HepG2 (cell line): ENCODE measurements around the gene CRNKL1. TPM values are rescaled to one million over a fixed set of nuclear protein-coding genes. Genes with fewer than 3 reads are reported as not detected.

Experiments used
- ATAC-seq: fragments of 200-7000 bp; cut with Tn5 transposase; 3 replicates; pipeline ENCODE4 v1.9.1; 2020; ENCODE audit warnings: mild to moderate bottlenecking, moderate library complexity
- BruUV-seq: library from RNA; stranded (reverse); fragments of 400-500 nt; replicated peaks from 2 replicates; lab custom pipeline; 2021; lab: Mats Ljungman, UMichigan
- CTCF ChIA-PET: fragments of 300-600 bp; formaldehyde crosslinking; extraction: SDS; loops from one replicate; lab custom pipeline; 2021; ENCODE audit warnings: low total read pairs, inconsistent platforms, low intra/inter-chr PET ratio; lab: Yijun Ruan, JAX
- POLR2A ChIA-PET: fragments of 350-600 bp; sonication (Branson Sonifier 250); formaldehyde crosslinking; loops from one replicate; lab custom pipeline; 2020; ENCODE audit warnings: antibody characterized with exemption, inconsistent platforms; lab: Yijun Ruan, JAX
- DNase-seq: peaks from one replicate; pipeline ENCODE4 v3.0.0-alpha.2; 2015; ENCODE audit warnings: low spot score
- FAIRE-seq: peaks from 3 replicates; lab custom pipeline; 2011; peaks lifted over from hg19 to GRCh38; lab: Jason Lieb, UNC
- H2AFZ ChIP-seq: one replicate; pipeline ENCODE4 v1.6.1; 2011; ENCODE audit warnings: low read length, inconsistent platforms
- H3K27ac ChIP-seq: fragments of 300-600 bp; 3 replicates; pipeline ENCODE4 v1.8.0; 2011; ENCODE audit warnings: mixed run types, mild to moderate bottlenecking, mixed read lengths, low read length, inconsistent platforms; ENCODE audit not compliant: insufficient read depth; ENCODE audit errors: extremely low read length
- H3K27me3 ChIP-seq, 2 experiments: fragments of 200-600 bp in 1 of 2; 2 replicates in 1 of 2; 3 replicates in 1 of 2; pipeline versions ENCODE4 v1.6.0 to v1.8.0; 2011; ENCODE audit warnings: low read length in 2 of 2, mild to moderate bottlenecking in 2 of 2, moderate library complexity in 2 of 2, inconsistent platforms in 1 of 2; ENCODE audit not compliant: insufficient read depth in 2 of 2, control insufficient read depth in 1 of 2
- H3K36me3 ChIP-seq, 2 experiments: fragments of 200-600 bp in 1 of 2; replicated peaks in 1 of 2; 2 replicates in 1 of 2; 3 replicates in 1 of 2; pipeline versions ENCODE4 v1.5.1 to v1.8.0; 2011; ENCODE audit warnings: low read length in 2 of 2, inconsistent platforms in 1 of 2; ENCODE audit not compliant: insufficient read depth in 2 of 2, control insufficient read depth in 1 of 2
- H3K4me1 ChIP-seq: 2 replicates; pipeline ENCODE4 v1.5.1; 2012; ENCODE audit warnings: low read length, inconsistent platforms; ENCODE audit not compliant: insufficient read depth
- H3K4me2 ChIP-seq: 2 replicates; pipeline ENCODE4 v1.6.0; 2011; ENCODE audit warnings: low read depth, low read length, inconsistent platforms
- H3K4me3 ChIP-seq, 3 experiments: fragments of 200-600 bp in 1 of 3; sonication (generic), shearing (Covaris generic) in 1 of 3; replicated peaks in 1 of 3; 2 replicates each; pipeline ENCODE4 v1.5.1; 2011 to 2016; ENCODE audit warnings: low read length in 3 of 3, inconsistent platforms in 2 of 3, low read depth in 2 of 3, mild to moderate bottlenecking in 2 of 3, control low read depth in 1 of 3, mixed read lengths in 1 of 3; ENCODE audit not compliant: insufficient read depth in 1 of 3
- H3K79me2 ChIP-seq: one replicate; pipeline ENCODE4 v1.6.1; 2011; ENCODE audit warnings: low read length, inconsistent platforms; ENCODE audit not compliant: insufficient read depth
- H3K9ac ChIP-seq: 2 replicates; pipeline ENCODE4 v1.6.0; 2011; ENCODE audit warnings: mild to moderate bottlenecking, low read depth, low read length, inconsistent platforms; ENCODE audit not compliant: insufficient read depth
- H3K9me3 ChIP-seq: 2 replicates; pipeline ENCODE4 v1.5.1; 2012; ENCODE audit warnings: mild to moderate bottlenecking, low read length
- H4K20me1 ChIP-seq: 2 replicates; pipeline ENCODE4 v1.6.0; 2011; ENCODE audit warnings: inconsistent platforms, mild to moderate bottlenecking, low read length, moderate library complexity; ENCODE audit not compliant: insufficient read depth
- ARHGAP35 ChIP-seq: sonication (generic); formaldehyde crosslinking; IDR thresholded peaks from 2 replicates; pipeline ENCODE4 v1.9.0; 2022; ENCODE audit warnings: mild to moderate bottlenecking, inconsistent platforms, moderate library complexity, missing genetic modification reagents, borderline replicate concordance
- NFE2 ChIP-seq: sonication (generic); formaldehyde crosslinking; IDR thresholded peaks from 2 replicates; pipeline ENCODE4 v1.4.0; 2020; ENCODE audit warnings: missing genetic modification reagents
- NFE2L1 ChIP-seq: sonication (generic); formaldehyde crosslinking; IDR thresholded peaks from 2 replicates; pipeline ENCODE4 v1.4.0; 2020; ENCODE audit warnings: missing genetic modification reagents, mild to moderate bottlenecking, borderline replicate concordance
- RARA ChIP-seq: IDR thresholded peaks from 2 replicates; pipeline ENCODE4 v1.6.1; 2016; ENCODE audit warnings: missing genetic modification reagents, missing compliant biosample characterization
- RFX1 ChIP-seq: fragments of 450-650 bp; IDR thresholded peaks from 2 replicates; pipeline ENCODE4 v1.6.1; 2017
- SAP130 ChIP-seq: IDR thresholded peaks from 2 replicates; pipeline ENCODE4 v1.6.1; 2016; ENCODE audit warnings: low read depth
- TBX2 ChIP-seq: sonication (generic); formaldehyde crosslinking; IDR thresholded peaks from 2 replicates; pipeline ENCODE4 v1.5.0; 2020; ENCODE audit warnings: missing genetic modification reagents, mild to moderate bottlenecking, borderline replicate concordance
- ZNF331 ChIP-seq: sonication (generic); formaldehyde crosslinking; IDR thresholded peaks from 2 replicates; pipeline ENCODE4 v1.4.0; 2020; ENCODE audit warnings: missing genetic modification reagents
- ZSCAN21 ChIP-seq: sonication (generic); formaldehyde crosslinking; IDR thresholded peaks from 2 replicates; pipeline ENCODE4 v1.8.0; 2022; ENCODE audit warnings: mild to moderate bottlenecking, missing genetic modification reagents, moderate library complexity, borderline replicate concordance
- WGBS: methylation state at CpG from one replicate; pipeline ENCODE4 v1.1.6; 2017; ENCODE audit warnings: low lambda C conversion rate; 5-methylcytosine and 5-hydroxymethylcytosine counted together
- in situ Hi-C: cut with HindIII; loops from 2 replicates; pipeline ENCODE4 v1.10.0; 2017; ENCODE audit warnings: low pct_unique_long_range_greater_than_20kb; ENCODE audit not compliant: extremely low pct_ligation_motif_present
- intact Hi-C: fragments of 100-400 bp; cut with micrococcal nuclease; formaldehyde crosslinking; loops from one replicate; pipeline ENCODE4 v1.10.0; 2022; ENCODE audit not compliant: unreplicated experiment
- polyA plus RNA-seq, 8 experiments: library from polyadenylated mRNA; depleted of rRNA in 3 of 8; stranded (reverse) in 7 of 8; unstranded in 1 of 8; fragments of >200 nt; fragmentation: Illumina TruSeq in 4 of 8; extraction: Trizol in 4 of 8; gene quantifications; 2 replicates each; pipeline versions ENCODE4 v1.2.1 to v1.2.3, GENCODE V29; 2011 to 2016; ENCODE audit warnings: low read depth in 4 of 8, missing spikeins in 1 of 8, mixed read lengths in 1 of 8; ENCODE audit not compliant: insufficient read depth in 1 of 8
- total RNA-seq, 5 experiments: library from RNA; depleted of rRNA; stranded (reverse); fragments of >200 nt; fragmentation: Illumina TruSeq; extraction: Trizol; gene quantifications; 2 replicates each; pipeline ENCODE4 v1.2.3, GENCODE V29; 2016; ENCODE audit warnings: low read depth in 1 of 5
- TF ChIP-seq, protein P1 (sequence below), 2 experiments: sonication (generic) in 1 of 2; formaldehyde crosslinking in 1 of 2; IDR thresholded peaks; 2 replicates each; pipeline versions ENCODE4 v1.4.0 to v1.6.1; 2018 to 2020; ENCODE audit warnings: missing genetic modification reagents in 2 of 2, borderline replicate concordance in 1 of 2, low read depth in 1 of 2, mild to moderate bottlenecking in 1 of 2, missing biosample characterization in 1 of 2

CRNKL1 gene
- total and polyA plus RNA-seq, 2 of the 13 experiments (the other 11 are each of a cell fraction or from before 2014, with no cell fraction given), result 12.3 to 64.5 TPM

DNA sequence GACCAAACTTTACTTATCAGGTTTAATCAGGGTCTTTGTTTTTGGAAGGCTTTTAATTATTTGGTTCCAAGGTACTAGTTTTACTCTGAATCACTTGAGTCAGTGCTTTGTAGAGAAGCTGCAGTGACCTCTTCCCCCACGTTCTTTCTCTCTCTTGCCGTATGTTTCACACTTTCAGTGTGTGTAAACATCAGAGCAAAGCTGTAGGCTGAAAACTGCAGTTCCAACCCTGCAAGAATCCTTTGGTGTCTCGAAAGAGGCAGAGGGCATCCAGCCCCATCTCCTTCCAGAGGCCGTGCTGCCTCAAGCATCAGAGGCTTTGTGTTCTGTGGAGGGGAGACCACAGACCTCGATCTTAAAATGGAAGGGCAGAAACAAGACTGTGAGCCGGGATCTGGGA lies 42.1 kb upstream of the CRNKL1 start:
- no TSS peak for BruUV-seq
- Histone ChIP-seq H3K4me3 (no peak overlapping the region), H3K36me3 (no peaks in the 10 kb centered on the region), H3K27me3 (peaks cover 2 to 27% of the 10 kb centered on the region in 2 experiments; a peak in 4 of 5 replicates), H2AFZ (no peak overlapping the region), H4K20me1 (no peaks in the 10 kb centered on the region), H3K9me3 (no peaks in the 10 kb centered on the region), H3K4me2 (no peak overlapping the region), H3K79me2 (no peaks in the 10 kb centered on the region), H3K9ac (no peak overlapping the region), H3K27ac (no peak overlapping the region), H3K4me1 (no peaks in the 10 kb centered on the region)
- no peak for TF ChIP-seq SAP130
- TF ChIP-seq ZNF331 (CRISPR knock-in tag), result no peak
- no peak for TF ChIP-seq RARA (CRISPR knock-in tag)
- TF ChIP-seq, protein P1, sequence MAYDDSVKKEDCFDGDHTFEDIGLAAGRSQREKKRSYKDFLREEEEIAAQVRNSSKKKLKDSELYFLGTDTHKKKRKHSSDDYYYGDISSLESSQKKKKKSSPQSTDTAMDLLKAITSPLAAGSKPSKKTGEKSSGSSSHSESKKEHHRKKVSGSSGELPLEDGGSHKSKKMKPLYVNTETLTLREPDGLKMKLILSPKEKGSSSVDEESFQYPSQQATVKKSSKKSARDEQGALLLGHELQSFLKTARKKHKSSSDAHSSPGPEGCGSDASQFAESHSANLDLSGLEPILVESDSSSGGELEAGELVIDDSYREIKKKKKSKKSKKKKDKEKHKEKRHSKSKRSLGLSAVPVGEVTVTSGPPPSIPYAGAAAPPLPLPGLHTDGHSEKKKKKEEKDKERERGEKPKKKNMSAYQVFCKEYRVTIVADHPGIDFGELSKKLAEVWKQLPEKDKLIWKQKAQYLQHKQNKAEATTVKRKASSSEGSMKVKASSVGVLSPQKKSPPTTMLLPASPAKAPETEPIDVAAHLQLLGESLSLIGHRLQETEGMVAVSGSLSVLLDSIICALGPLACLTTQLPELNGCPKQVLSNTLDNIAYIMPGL (CRISPR knock-in tag; IDR thresholded peaks at IDR 0.05; ENCODE audit: borderline replicate concordance in 1 of 2, low read depth in 1 of 2), result no peak
- no peak for TF ChIP-seq NFE2 (CRISPR knock-in tag)
- TF ChIP-seq RFX1, result no peak
- no peak for TF ChIP-seq TBX2 (CRISPR knock-in tag)
- TF ChIP-seq ZSCAN21 (CRISPR knock-in tag), result no peak
- no peak for TF ChIP-seq NFE2L1 (CRISPR knock-in tag)
- no peak for TF ChIP-seq ARHGAP35 (CRISPR knock-in tag)
- ChIA-PET CTCF (no interaction called here), POLR2A (no interaction called here)
- no peak for FAIRE-seq
- ATAC-seq, result no peak
- DNase-seq, result no peak
- intact Hi-C loops, result no loop called here
- in situ Hi-C loops, result no loop called here
- 1% methylated on average over 6 of the region's 6 CpGs for WGBS
